NT2/D1 (cell line): ENCODE data around the gene TBK1.

Experiments
- SUZ12 ChIP-seq: IDR thresholded peaks from 2 replicates; pipeline ENCODE4 v1.6.1; 2011; ENCODE audit not compliant: insufficient read length, insufficient read depth; ENCODE audit errors: extremely low read depth
- YY1 ChIP-seq: IDR thresholded peaks from 2 replicates; pipeline ENCODE4 v1.6.1; 2011; ENCODE audit not compliant: insufficient read length, insufficient read depth
- ZNF274 ChIP-seq: IDR thresholded peaks from 2 replicates; pipeline ENCODE4 v1.6.1; 2011; ENCODE audit warnings: mild to moderate bottlenecking, low read depth, low read length

DNA sequence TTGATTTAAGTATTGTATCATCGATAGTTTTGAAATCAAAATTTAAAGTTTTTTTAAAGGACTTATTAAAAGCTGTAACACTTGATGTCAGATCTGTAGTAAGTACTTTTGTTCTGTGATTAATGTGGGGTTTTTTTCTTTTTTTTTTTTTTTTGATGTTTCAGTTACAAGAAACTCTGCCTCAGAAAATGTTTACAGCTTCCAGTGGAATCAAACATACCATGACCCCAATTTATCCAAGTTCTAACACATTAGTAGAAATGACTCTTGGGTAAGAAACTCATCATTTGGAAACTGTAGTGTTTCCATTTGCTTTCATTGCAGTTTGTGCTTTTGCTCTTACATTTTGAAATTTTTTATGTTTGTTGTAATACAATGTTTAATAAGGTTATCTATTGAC is 45.6 kb downstream of the TBK1 start:
- TF ChIP-seq YY1 (no peak), ZNF274 (no peak), SUZ12 (no peak)
